Gastroesophageal sphincter (tissue), 4 donors: ENCODE measurements around the gene IMP4. TPM values are rescaled to one million over a fixed set of nuclear protein-coding genes. Genes with fewer than 3 reads are reported as not detected.

Experiments
- ATAC-seq: fragments of 150-250 bp; one replicate; pipeline ENCODE4 v1.9.1; 2016; ENCODE audit warnings: mild to moderate bottlenecking, moderate library complexity
- H3K27ac ChIP-seq, 4 donors: fragments of 200-600 bp; sonication (generic) in 3 of 4; 1 replicate in 3 of 4; 2 replicates in 1 of 4; pipeline ENCODE4 v1.5.1; 2016 to 2019
- H3K27me3 ChIP-seq: fragments of 200-600 bp; sonication (generic); one replicate; pipeline ENCODE4 v1.5.1; 2019
- H3K36me3 ChIP-seq, 2 donors: fragments of 200-600 bp; sonication (generic); one replicate each; pipeline ENCODE4 v1.5.1; 2019; ENCODE audit warnings: control low read depth in 1 of 2
- H3K4me1 ChIP-seq, 3 donors: fragments of 200-600 bp; sonication (generic); 1 replicate in 2 of 3; 2 replicates in 1 of 3; pipeline ENCODE4 v1.5.1; 2016 to 2019; ENCODE audit warnings: control low read depth in 2 of 3
- H3K4me3 ChIP-seq, 2 donors: fragments of 200-600 bp; sonication (generic); one replicate each; pipeline ENCODE4 v1.5.1; 2019; ENCODE audit warnings: mild to moderate bottlenecking in 1 of 2, moderate library complexity in 1 of 2
- H3K9me3 ChIP-seq, 3 donors: fragments of 200-600 bp; sonication (generic); one replicate each; pipeline ENCODE4 v1.5.1; 2017 to 2019; ENCODE audit warnings: control low read depth in 2 of 3
- CTCF ChIP-seq, 4 experiments: fragments of 200-600 bp in 2 of 4; fragments of 450-650 bp in 2 of 4; sonication (generic) in 1 of 4; IDR thresholded peaks; one replicate each; pipeline ENCODE4 v1.5.1; 2017 to 2019; ENCODE audit warnings: antibody characterized with exemption in 4 of 4, mild to moderate bottlenecking in 2 of 4, moderate library complexity in 2 of 4
- EP300 ChIP-seq: sonication (generic); formaldehyde crosslinking; IDR thresholded peaks from one replicate; pipeline ENCODE4 v1.6.1; 2017; ENCODE audit warnings: antibody characterized with exemption, mild to moderate bottlenecking
- POLR2A ChIP-seq, 2 donors: fragments of 450-650 bp; IDR thresholded peaks; one replicate each; pipeline ENCODE4 v1.6.1; 2017; ENCODE audit warnings: antibody characterized with exemption in 2 of 2, mild to moderate bottlenecking in 2 of 2, moderate library complexity in 1 of 2
- POLR2AphosphoS5 ChIP-seq: sonication (generic); formaldehyde crosslinking; IDR thresholded peaks from one replicate; pipeline ENCODE4 v1.6.1; 2017; ENCODE audit warnings: antibody characterized with exemption
- WGBS, 2 donors: methylation state at CpG; one replicate each; pipeline ENCODE4 v1.1.5; 2018; ENCODE audit warnings: low coverage in 1 of 2; 5-methylcytosine and 5-hydroxymethylcytosine counted together
- total RNA-seq, 4 donors: library from RNA; depleted of rRNA; stranded (reverse); fragments of >200 nt; gene quantifications; one replicate each; pipeline ENCODE4 v1.1.0, GENCODE V29; 2016

IMP4 gene
- total RNA-seq, 4 donors from 2014 or later: 78.8 to 143 (median 113) TPM

GRCh38 chr2:130314377-130314776, 28.3 kb upstream of the IMP4 start:
- ATAC-seq: no peak
- no CpG with 5 or more reads among the region's 3 CpGs for WGBS, 2 donors
- no peak overlapping the region for H3K4me3 ChIP-seq

GRCh38 chr2:130316596-130316995, 26.1 kb upstream of the IMP4 start:
- Histone ChIP-seq H3K27ac (no peak overlapping the region), H3K9me3 (no peaks in the 10 kb centered on the region), H3K4me3 (no peak overlapping the region), H3K27me3 (peaks cover 33% of the 10 kb centered on the region), H3K36me3 (no peaks in the 10 kb centered on the region), H3K4me1 (no peaks in the 10 kb centered on the region)
- no peak for ATAC-seq
- TF ChIP-seq POLR2A (IDR thresholded peaks at IDR 0.05): no peak
- TF ChIP-seq POLR2AphosphoS5: no peak
- TF ChIP-seq CTCF (IDR thresholded peaks at IDR 0.05): no peak
- TF ChIP-seq EP300: no peak
- WGBS, 2 donors: no CpG with 5 or more reads among the region's 1 CpG

More at GRCh38 chr2:130314377-130314776, 28.3 kb upstream of the IMP4 start:
- H3K36me3 ChIP-seq: no peaks in the 10 kb centered on the region
- H3K4me1 ChIP-seq: no peaks in the 10 kb centered on the region
- H3K9me3 ChIP-seq: no peaks in the 10 kb centered on the region
- no peak overlapping the region for H3K27ac ChIP-seq
- H3K27me3 ChIP-seq: peaks cover 36% of the 10 kb centered on the region
- TF ChIP-seq POLR2A (IDR thresholded peaks at IDR 0.05) (no peak), EP300 (no peak), POLR2AphosphoS5 (no peak), CTCF (IDR thresholded peaks at IDR 0.05) (no peak)

GRCh38 chr2:130318906-130319305, 23.8 kb upstream of the IMP4 start:
- 0 to 100% methylated on average over 1 of the region's 7 CpGs for WGBS, 2 donors
- no peaks in the 10 kb centered on the region for H3K9me3 ChIP-seq

GRCh38 chr2:130319536-130319935, 23.2 kb upstream of the IMP4 start:
- no peak for TF ChIP-seq CTCF (IDR thresholded peaks at IDR 0.05)
- TF ChIP-seq POLR2A (IDR thresholded peaks at IDR 0.05): no peak
- TF ChIP-seq POLR2AphosphoS5: no peak
- no peak for TF ChIP-seq EP300
- no peak for ATAC-seq
- H3K9me3 ChIP-seq: no peaks in the 10 kb centered on the region
- WGBS, 2 donors: 87% methylated on average over 3 of the region's 3 CpGs; no CpG with 5 or more reads in 1 of the 2 donors
- H3K4me1 ChIP-seq: no peaks in the 10 kb centered on the region
- no peak overlapping the region for H3K4me3 ChIP-seq
- H3K27me3 ChIP-seq: peaks cover 20% of the 10 kb centered on the region
- no peaks in the 10 kb centered on the region for H3K36me3 ChIP-seq
- H3K27ac ChIP-seq: no peak overlapping the region

More at GRCh38 chr2:130318906-130319305, 23.8 kb upstream of the IMP4 start:
- no peak for ATAC-seq
- H3K27me3 ChIP-seq: peaks cover 25% of the 10 kb centered on the region
- no peaks in the 10 kb centered on the region for H3K4me1 ChIP-seq
- no peak overlapping the region for H3K27ac ChIP-seq
- no peak overlapping the region for H3K4me3 ChIP-seq
- no peaks in the 10 kb centered on the region for H3K36me3 ChIP-seq
- TF ChIP-seq POLR2A (IDR thresholded peaks at IDR 0.05) (no peak), EP300 (no peak), CTCF (IDR thresholded peaks at IDR 0.05) (no peak), POLR2AphosphoS5 (no peak)

- WGBS, 2 donors: 54 to 80% methylated on average over 2 to 5 of the region's 43 CpGs
- TF ChIP-seq POLR2A (IDR thresholded peaks at IDR 0.05) (no peak), POLR2AphosphoS5 (no peak), CTCF (IDR thresholded peaks at IDR 0.05) (no peak), EP300 (no peak)
- H3K4me1 ChIP-seq: peaks cover 0 to 8% (median 0%) of the 10 kb centered on the region in 3 donors
- H3K27me3 ChIP-seq: peaks cover 63% of the 10 kb centered on the region
- no peaks in the 10 kb centered on the region for H3K9me3 ChIP-seq
- no peak overlapping the region for H3K4me3 ChIP-seq
- ATAC-seq: no peak
- no peaks in the 10 kb centered on the region for H3K36me3 ChIP-seq
- no peak overlapping the region for H3K27ac ChIP-seq
Measured at GRCh38 chr2:130327703-130328527, 14.8 kb upstream of the IMP4 start.
